ELR (cell line): ENCODE data around the gene EDN3.

ENCODE experiments used
- DNase-seq: peaks from one replicate; pipeline ENCODE4 v3.0.0-alpha.2; 2015; ENCODE audit warnings: low read depth

The EDN3 gene

DNA sequence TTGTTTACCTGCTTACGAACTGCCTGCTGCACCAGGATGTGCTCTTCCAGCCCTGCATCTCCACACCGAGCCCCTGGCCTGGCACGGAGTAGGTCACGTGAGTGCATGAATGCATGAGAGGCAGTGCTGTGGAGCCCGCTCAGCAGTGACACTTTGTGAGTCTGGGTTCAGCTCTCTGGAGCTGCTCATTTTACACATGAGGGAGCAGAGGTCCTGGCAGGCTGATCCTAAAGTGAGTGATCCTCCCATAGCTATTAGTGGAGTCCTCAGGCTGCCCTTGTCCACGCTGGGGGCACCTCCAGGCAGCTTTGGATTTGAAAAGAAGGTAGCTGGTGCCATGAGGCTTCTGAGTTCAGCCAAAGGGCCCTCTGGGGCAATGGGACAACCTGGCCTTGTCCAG lies 64.2 kb downstream of the EDN3 start:
- DNase-seq, result no peak

DNA sequence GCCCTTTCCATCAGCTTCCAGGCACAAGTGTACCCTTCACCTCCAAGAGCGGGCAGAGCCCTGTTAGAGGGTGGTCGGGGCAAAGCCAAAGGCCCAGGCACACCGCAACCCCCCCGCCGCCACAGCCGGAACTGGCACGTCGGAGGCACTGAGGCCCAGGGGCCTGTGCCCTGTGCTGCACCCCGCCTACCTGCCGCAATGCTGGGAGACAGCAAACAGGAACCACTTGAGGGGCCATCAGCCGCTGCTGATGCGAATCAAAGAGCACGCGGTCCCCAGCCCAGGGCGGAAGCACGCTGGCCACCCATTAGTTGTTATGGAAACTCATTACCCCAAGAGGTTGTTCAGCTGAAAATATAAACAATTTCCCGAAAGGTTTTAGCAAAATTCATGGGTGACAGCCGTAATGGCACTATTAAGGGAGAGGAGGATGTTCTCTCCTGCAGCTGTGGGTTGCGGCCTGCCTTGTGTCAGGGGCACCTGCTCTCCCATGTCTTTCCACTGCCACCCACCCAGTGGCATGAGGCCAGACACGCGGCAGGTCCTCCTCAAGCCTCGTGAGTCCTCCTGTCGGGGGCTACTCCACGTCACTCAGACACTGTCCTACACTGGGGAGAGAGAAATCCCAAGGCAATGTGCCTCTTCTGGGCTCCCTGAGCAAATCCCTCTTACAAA lies 65.3 kb downstream of the EDN3 start:
- no peak for DNase-seq

DNA sequence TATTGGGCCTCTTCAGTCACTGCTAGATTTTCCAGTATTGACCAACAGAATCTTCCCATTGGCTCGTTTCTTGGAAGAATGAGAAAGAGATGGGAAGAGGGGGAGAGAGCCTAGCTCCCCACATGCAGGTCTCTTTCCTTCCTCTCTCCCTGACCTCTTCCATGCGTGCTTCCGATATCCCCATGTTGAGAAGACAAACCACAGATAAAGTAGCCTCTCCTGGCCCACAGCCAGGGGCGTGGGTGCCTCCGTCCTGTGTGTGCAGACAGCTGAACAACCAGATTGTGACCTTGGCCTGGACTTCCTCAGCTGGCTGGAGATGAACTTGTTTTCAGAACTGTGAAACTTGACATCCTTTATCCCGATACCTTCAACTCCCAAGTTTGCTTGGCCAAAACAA lies 71.0 kb downstream of the EDN3 start:
- no peak for DNase-seq

DNA sequence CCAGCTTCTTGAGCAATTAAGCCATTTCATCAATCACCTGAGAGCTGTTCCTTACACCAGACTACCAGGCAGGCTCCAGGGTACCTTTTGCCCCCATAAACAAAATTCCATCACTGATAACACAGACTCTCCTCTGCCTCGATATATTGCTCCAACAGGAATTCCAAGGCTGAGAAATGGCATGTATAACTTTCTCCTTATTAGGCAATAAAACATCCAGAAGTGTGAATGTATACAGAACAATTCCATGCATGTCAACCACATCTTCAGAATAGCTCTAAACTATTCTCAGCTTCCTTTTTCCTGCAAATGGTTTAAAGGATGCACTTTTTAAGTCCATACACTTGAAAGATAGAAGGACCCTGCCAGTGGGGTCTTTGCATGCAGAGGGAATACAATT lies 73.8 kb downstream of the EDN3 start:
- no peak for DNase-seq

DNA sequence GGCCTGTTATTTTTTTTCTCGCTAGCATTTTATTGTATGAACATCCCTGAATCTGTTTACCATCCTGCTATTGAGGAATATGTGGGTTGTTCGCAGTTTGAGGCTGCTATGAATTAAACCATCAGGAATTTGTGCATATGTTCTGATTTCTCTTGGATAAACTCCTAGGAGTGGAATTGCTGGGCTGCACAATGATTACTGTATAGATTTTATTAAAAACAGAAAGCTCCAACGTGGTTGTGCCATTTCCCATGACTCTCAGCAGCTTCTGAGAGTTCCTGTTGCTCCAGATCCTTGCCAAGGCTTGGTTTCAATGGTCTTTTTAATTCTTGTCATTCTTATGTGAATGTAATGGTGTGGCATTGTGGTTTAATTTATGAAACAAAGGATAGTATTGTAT lies 75.1 kb downstream of the EDN3 start:
- no peak for DNase-seq
